H9 (cell line): ENCODE results near the gene NDUFV1. TPM values are rescaled to one million over a fixed set of nuclear protein-coding genes. Genes with fewer than 3 reads are reported as not detected.

Source experiments
- DNase-seq: peaks from one replicate; pipeline ENCODE4 v3.0.0-alpha.2; 2017
- H2AFZ ChIP-seq: one replicate; pipeline ENCODE4 v1.6.1; 2013; ENCODE audit warnings: mild to moderate bottlenecking, low read length, control low read depth, moderate library complexity
- H2AK5ac ChIP-seq: 2 replicates; pipeline ENCODE4 v1.6.1; 2013; ENCODE audit warnings: low read length, control low read depth, mixed read lengths; ENCODE audit not compliant: insufficient read length
- H2BK120ac ChIP-seq: one replicate; pipeline ENCODE4 v1.6.1; 2013; ENCODE audit warnings: low read depth, mild to moderate bottlenecking, low read length, control low read depth, inconsistent platforms; ENCODE audit not compliant: poor library complexity, severe bottlenecking
- H2BK12ac ChIP-seq: 2 replicates; pipeline ENCODE4 v1.6.1; 2013; ENCODE audit warnings: low read length, control low read depth, mixed read lengths, low read depth; ENCODE audit not compliant: insufficient read length
- H2BK15ac ChIP-seq: 2 replicates; pipeline ENCODE4 v1.6.1; 2013; ENCODE audit warnings: low read depth, low read length, control low read depth
- H2BK20ac ChIP-seq: one replicate; pipeline ENCODE4 v1.6.1; 2013; ENCODE audit warnings: low read depth, mild to moderate bottlenecking, low read length, control low read depth, inconsistent platforms; ENCODE audit not compliant: poor library complexity, severe bottlenecking
- H2BK5ac ChIP-seq: 2 replicates; pipeline ENCODE4 v1.6.1; 2013; ENCODE audit warnings: low read length, control low read depth, mixed read lengths; ENCODE audit not compliant: insufficient read length
- H3K14ac ChIP-seq: 2 replicates; pipeline ENCODE4 v1.6.1; 2013; ENCODE audit warnings: low read length, control low read depth; ENCODE audit not compliant: insufficient read depth
- H3K18ac ChIP-seq: 2 replicates; pipeline ENCODE4 v1.6.1; 2013; ENCODE audit warnings: low read depth, mild to moderate bottlenecking, mixed read lengths, low read length, control low read depth; ENCODE audit not compliant: insufficient read length
- H3K23ac ChIP-seq: 2 replicates; pipeline ENCODE4 v1.6.1; 2013; ENCODE audit warnings: low read length, control low read depth, mixed read lengths, low read depth; ENCODE audit not compliant: insufficient read length
- H3K23me2 ChIP-seq: 2 replicates; pipeline ENCODE4 v1.6.1; 2013; ENCODE audit warnings: low read depth, mild to moderate bottlenecking, mixed read lengths, low read length, control low read depth; ENCODE audit not compliant: insufficient read length, poor library complexity, severe bottlenecking
- H3K27ac ChIP-seq: 2 replicates; pipeline ENCODE4 v1.5.1; 2013; ENCODE audit warnings: low read length, control low read depth, mixed read lengths, low read depth; ENCODE audit not compliant: insufficient read length
- H3K27me3 ChIP-seq: 2 replicates; pipeline ENCODE4 v1.6.1; 2013; ENCODE audit warnings: low read length, control low read depth, inconsistent platforms; ENCODE audit not compliant: insufficient read depth
- H3K4ac ChIP-seq: 2 replicates; pipeline ENCODE4 v1.6.1; 2013; ENCODE audit warnings: low read depth, mild to moderate bottlenecking, control low read depth, inconsistent platforms, low read length, moderate library complexity
- H3K4me1 ChIP-seq: 2 replicates; pipeline ENCODE4 v1.6.1; 2013; ENCODE audit warnings: low read length, control low read depth, inconsistent platforms; ENCODE audit not compliant: insufficient read depth
- H3K4me2 ChIP-seq: 2 replicates; pipeline ENCODE4 v1.6.1; 2013; ENCODE audit warnings: low read length, control low read depth, mixed read lengths; ENCODE audit not compliant: insufficient read length, insufficient read depth
- H3K56ac ChIP-seq: 2 replicates; pipeline ENCODE4 v1.6.1; 2013; ENCODE audit warnings: low read depth, mild to moderate bottlenecking, mixed read lengths, low read length, control low read depth; ENCODE audit not compliant: insufficient read length
- H3K79me1 ChIP-seq: 2 replicates; pipeline ENCODE4 v1.6.1; 2013; ENCODE audit warnings: low read depth, mild to moderate bottlenecking, moderate library complexity, low read length, control low read depth, inconsistent platforms; ENCODE audit not compliant: insufficient read depth, poor library complexity, severe bottlenecking
- H3K79me2 ChIP-seq: 2 replicates; pipeline ENCODE4 v1.6.1; 2013; ENCODE audit warnings: low read length, control low read depth, inconsistent platforms; ENCODE audit not compliant: insufficient read depth
- H3K9ac ChIP-seq: 2 replicates; pipeline ENCODE4 v1.6.1; 2013; ENCODE audit warnings: low read length, control low read depth, mixed read lengths; ENCODE audit not compliant: insufficient read length; ENCODE audit errors: extremely low read depth
- H3K9me3 ChIP-seq: one replicate; pipeline ENCODE4 v1.6.1; 2013; ENCODE audit warnings: low read depth, low read length, inconsistent platforms; ENCODE audit not compliant: control insufficient read depth
- H3T11ph ChIP-seq: one replicate; pipeline ENCODE4 v1.6.1; 2013; ENCODE audit warnings: mild to moderate bottlenecking, low read length, control low read depth, inconsistent platforms
- H4K20me1 ChIP-seq: one replicate; pipeline ENCODE4 v1.6.1; 2013; ENCODE audit not compliant: control insufficient read depth, insufficient read length, insufficient read depth
- H4K5ac ChIP-seq: 2 replicates; pipeline ENCODE4 v1.6.1; 2013; ENCODE audit warnings: low read depth, mild to moderate bottlenecking, mixed read lengths, low read length, control low read depth; ENCODE audit not compliant: insufficient read length
- H4K8ac ChIP-seq: replicated peaks from 2 replicates; pipeline ENCODE4 v1.6.1; 2013; ENCODE audit warnings: low read length, control low read depth, mixed read lengths, low read depth; ENCODE audit not compliant: insufficient read length
- H4K91ac ChIP-seq: 2 replicates; pipeline ENCODE4 v1.6.1; 2013; ENCODE audit warnings: low read depth, mild to moderate bottlenecking, moderate library complexity, mixed read lengths, low read length, control low read depth; ENCODE audit not compliant: insufficient read length
- H3K27ac Mint-ChIP-seq, 3 experiments: 2 replicates in 2 of 3; 3 replicates in 1 of 3; pipeline ENCODE4 v1.8.0; 2020 to 2021; ENCODE audit warnings: mixed read lengths in 3 of 3, mild to moderate bottlenecking in 1 of 3, moderate library complexity in 1 of 3
- H3K27me3 Mint-ChIP-seq: 2 replicates; pipeline ENCODE4 v1.8.0; 2021; ENCODE audit warnings: low read depth, mild to moderate bottlenecking, moderate library complexity, mixed read lengths
- H3K36me3 Mint-ChIP-seq, 3 experiments: 2 replicates in 2 of 3; 3 replicates in 1 of 3; pipeline ENCODE4 v1.8.0; 2020 to 2021; ENCODE audit warnings: low read depth in 3 of 3, mixed read lengths in 3 of 3; ENCODE audit not compliant: insufficient read depth in 1 of 3
- H3K4me1 Mint-ChIP-seq, 2 experiments: 2 replicates each; pipeline ENCODE4 v1.8.0; 2020; ENCODE audit warnings: mixed read lengths in 2 of 2
- H3K4me3 Mint-ChIP-seq, 2 experiments: 2 replicates in 1 of 2; 3 replicates in 1 of 2; pipeline ENCODE4 v1.8.0; 2020 to 2021; ENCODE audit warnings: mild to moderate bottlenecking in 2 of 2, mixed read lengths in 2 of 2, moderate library complexity in 1 of 2
- H3K9me3 Mint-ChIP-seq, 2 experiments: 2 replicates in 1 of 2; 3 replicates in 1 of 2; pipeline ENCODE4 v1.8.0; 2020; ENCODE audit warnings: mild to moderate bottlenecking in 2 of 2, mixed read lengths in 2 of 2, moderate library complexity in 1 of 2
- WGBS: extraction: QIAGEN DNeasy Blood & Tissue Kit; methylation state at CpG from one replicate; pipeline ENCODE4 v1.1.7; 2013; ENCODE audit warnings: missing lambda C conversion rate, low lambda C conversion rate, mixed read lengths; ENCODE audit not compliant: insufficient read length; ENCODE audit errors: extremely low coverage; 5-methylcytosine and 5-hydroxymethylcytosine counted together
- total RNA-seq: library from RNA; stranded (reverse); gene quantifications from 2 replicates; pipeline ENCODE4 v1.2.1, GENCODE V29; 2021
- TF ChIP-seq, protein P1 (sequence below): fragments of 200-600 bp; sonication (generic); conservative IDR thresholded peaks from 3 replicates; pipeline ENCODE4 v1.8.0; 2021; ENCODE audit warnings: antibody characterized with exemption, mild to moderate bottlenecking

Gene NDUFV1
- total RNA-seq, 1 experiment from 2014 or later = 154 TPM

DNA sequence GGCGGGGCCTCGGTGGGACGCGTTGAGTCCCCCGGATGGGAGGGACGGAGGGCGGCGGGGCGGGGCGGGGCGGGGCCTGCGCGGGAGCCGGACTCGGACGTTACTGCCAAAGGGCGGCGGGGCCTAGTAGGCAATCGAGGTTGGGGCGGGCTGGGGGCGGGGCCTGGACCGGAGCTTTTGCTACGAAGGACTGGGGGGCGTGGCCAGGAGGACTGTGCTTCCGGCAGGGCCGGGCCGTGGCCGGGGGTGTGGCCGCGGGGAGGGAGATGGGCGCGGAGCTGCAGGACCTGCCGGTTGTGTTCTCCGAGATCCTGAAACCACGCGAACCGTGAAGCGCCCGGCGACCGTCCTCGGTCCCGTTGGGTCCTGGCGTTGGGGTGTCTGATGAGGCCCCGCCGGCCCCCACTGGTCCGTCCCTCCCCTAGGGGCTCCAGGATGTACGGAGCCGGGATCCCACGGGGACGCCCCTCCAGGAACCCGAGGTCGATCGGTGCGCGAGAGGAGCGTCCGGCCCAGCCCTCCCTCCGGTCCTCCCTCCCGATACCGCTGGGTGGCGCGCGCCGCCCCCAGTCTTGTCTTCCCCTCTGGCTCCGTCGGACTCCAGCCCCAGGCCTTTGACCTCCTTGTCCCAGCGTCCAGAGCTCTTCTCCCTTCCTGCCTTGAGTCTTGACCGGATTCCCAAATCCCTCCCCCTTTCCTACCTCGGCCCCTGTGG lies 23.6 kb downstream of the NDUFV1 start:
- Histone ChIP-seq H2BK5ac (no peak overlapping the region), H3K4me2 (peak overlapping the region; percentile 38), H2BK120ac (no peak overlapping the region), H3K79me2 (no peaks in the 10 kb centered on the region), H4K8ac (no peak overlapping the region), H3K56ac (no peak overlapping the region), H4K20me1 (no peaks in the 10 kb centered on the region), H3K27me3 (no peaks in the 10 kb centered on the region), H3K23ac (no peak overlapping the region), H2BK12ac (no peak overlapping the region), H3K9ac (no peak overlapping the region), H3T11ph (no peak overlapping the region), H2BK15ac (no peak overlapping the region), H2AK5ac (no peak overlapping the region), H3K4me1 (no peaks in the 10 kb centered on the region; the same call in 1 of the 2 replicates), H3K23me2 (no peaks in the 10 kb centered on the region), H3K27ac (no peak overlapping the region), H2AFZ (no peak overlapping the region), H3K79me1 (no peaks in the 10 kb centered on the region), H4K91ac (no peak overlapping the region), H2BK20ac (no peak overlapping the region), H3K9me3 (no peaks in the 10 kb centered on the region), H3K4ac (no peak overlapping the region), H3K18ac (peak overlapping the region; percentile 54), H4K5ac (no peak overlapping the region), H3K14ac (no peak overlapping the region)
- peaks cover 24% of the 10 kb centered on the region for H3K27me3 Mint-ChIP-seq
- TF ChIP-seq, protein P1, sequence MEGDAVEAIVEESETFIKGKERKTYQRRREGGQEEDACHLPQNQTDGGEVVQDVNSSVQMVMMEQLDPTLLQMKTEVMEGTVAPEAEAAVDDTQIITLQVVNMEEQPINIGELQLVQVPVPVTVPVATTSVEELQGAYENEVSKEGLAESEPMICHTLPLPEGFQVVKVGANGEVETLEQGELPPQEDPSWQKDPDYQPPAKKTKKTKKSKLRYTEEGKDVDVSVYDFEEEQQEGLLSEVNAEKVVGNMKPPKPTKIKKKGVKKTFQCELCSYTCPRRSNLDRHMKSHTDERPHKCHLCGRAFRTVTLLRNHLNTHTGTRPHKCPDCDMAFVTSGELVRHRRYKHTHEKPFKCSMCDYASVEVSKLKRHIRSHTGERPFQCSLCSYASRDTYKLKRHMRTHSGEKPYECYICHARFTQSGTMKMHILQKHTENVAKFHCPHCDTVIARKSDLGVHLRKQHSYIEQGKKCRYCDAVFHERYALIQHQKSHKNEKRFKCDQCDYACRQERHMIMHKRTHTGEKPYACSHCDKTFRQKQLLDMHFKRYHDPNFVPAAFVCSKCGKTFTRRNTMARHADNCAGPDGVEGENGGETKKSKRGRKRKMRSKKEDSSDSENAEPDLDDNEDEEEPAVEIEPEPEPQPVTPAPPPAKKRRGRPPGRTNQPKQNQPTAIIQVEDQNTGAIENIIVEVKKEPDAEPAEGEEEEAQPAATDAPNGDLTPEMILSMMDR = peak; percentile 91
- H3K36me3 Mint-ChIP-seq = peaks cover 17 to 23% (median 17%) of the 10 kb centered on the region in 3 experiments
- H3K9me3 Mint-ChIP-seq = peaks cover 0 to 3% of the 10 kb centered on the region in 2 experiments; a peak in 2 of 5 replicates
- H3K4me1 Mint-ChIP-seq = peaks cover 31 to 33% of the 10 kb centered on the region in 2 experiments
- H3K27ac Mint-ChIP-seq = peak overlapping the region; percentile 67 to 94 (median 88); a peak in 6 of 7 replicates
- DNase-seq = peak; percentile 99
- peak overlapping the region; percentile 72 to 85 for H3K4me3 Mint-ChIP-seq
- WGBS = no CpG with 5 or more reads among the region's 70 CpGs
